HepG2 (cell line): ENCODE measurements around the gene TRIO. TPM values are rescaled to one million over a fixed set of nuclear protein-coding genes. Genes with fewer than 3 reads are reported as not detected.
A peak's percentile ranks its signal among the peaks of the same experiment; 100 is the strongest.

Experiments used
- ATAC-seq: fragments of 200-7000 bp; cut with Tn5 transposase; 3 replicates; pipeline ENCODE4 v1.9.1; 2020; ENCODE audit warnings: mild to moderate bottlenecking, moderate library complexity
- BruUV-seq: library from RNA; stranded (reverse); fragments of 400-500 nt; replicated peaks from 2 replicates; lab custom pipeline; 2021; lab: Mats Ljungman, UMichigan
- CTCF ChIA-PET: fragments of 300-600 bp; formaldehyde crosslinking; extraction: SDS; loops from one replicate; lab custom pipeline; 2021; ENCODE audit warnings: low total read pairs, inconsistent platforms, low intra/inter-chr PET ratio; lab: Yijun Ruan, JAX
- POLR2A ChIA-PET: fragments of 350-600 bp; sonication (Branson Sonifier 250); formaldehyde crosslinking; loops from one replicate; lab custom pipeline; 2020; ENCODE audit warnings: antibody characterized with exemption, inconsistent platforms; lab: Yijun Ruan, JAX
- DNase-seq: peaks from one replicate; pipeline ENCODE4 v3.0.0-alpha.2; 2015; ENCODE audit warnings: low spot score
- FAIRE-seq: peaks from 3 replicates; lab custom pipeline; 2011; peaks lifted over from hg19 to GRCh38; lab: Jason Lieb, UNC
- H2AFZ ChIP-seq: one replicate; pipeline ENCODE4 v1.6.1; 2011; ENCODE audit warnings: low read length, inconsistent platforms
- H3K27ac ChIP-seq: fragments of 300-600 bp; 3 replicates; pipeline ENCODE4 v1.8.0; 2011; ENCODE audit warnings: mixed run types, mild to moderate bottlenecking, mixed read lengths, low read length, inconsistent platforms; ENCODE audit not compliant: insufficient read depth; ENCODE audit errors: extremely low read length
- H3K27me3 ChIP-seq, 2 experiments: fragments of 200-600 bp in 1 of 2; 2 replicates in 1 of 2; 3 replicates in 1 of 2; pipeline versions ENCODE4 v1.6.0 to v1.8.0; 2011; ENCODE audit warnings: low read length in 2 of 2, mild to moderate bottlenecking in 2 of 2, moderate library complexity in 2 of 2, inconsistent platforms in 1 of 2; ENCODE audit not compliant: insufficient read depth in 2 of 2, control insufficient read depth in 1 of 2
- H3K36me3 ChIP-seq, 2 experiments: fragments of 200-600 bp in 1 of 2; replicated peaks in 1 of 2; 2 replicates in 1 of 2; 3 replicates in 1 of 2; pipeline versions ENCODE4 v1.5.1 to v1.8.0; 2011; ENCODE audit warnings: low read length in 2 of 2, inconsistent platforms in 1 of 2; ENCODE audit not compliant: insufficient read depth in 2 of 2, control insufficient read depth in 1 of 2
- H3K4me1 ChIP-seq: 2 replicates; pipeline ENCODE4 v1.5.1; 2012; ENCODE audit warnings: low read length, inconsistent platforms; ENCODE audit not compliant: insufficient read depth
- H3K4me2 ChIP-seq: 2 replicates; pipeline ENCODE4 v1.6.0; 2011; ENCODE audit warnings: low read depth, low read length, inconsistent platforms
- H3K4me3 ChIP-seq, 3 experiments: fragments of 200-600 bp in 1 of 3; sonication (generic), shearing (Covaris generic) in 1 of 3; replicated peaks in 1 of 3; 2 replicates each; pipeline ENCODE4 v1.5.1; 2011 to 2016; ENCODE audit warnings: low read length in 3 of 3, inconsistent platforms in 2 of 3, low read depth in 2 of 3, mild to moderate bottlenecking in 2 of 3, control low read depth in 1 of 3, mixed read lengths in 1 of 3; ENCODE audit not compliant: insufficient read depth in 1 of 3
- H3K79me2 ChIP-seq: one replicate; pipeline ENCODE4 v1.6.1; 2011; ENCODE audit warnings: low read length, inconsistent platforms; ENCODE audit not compliant: insufficient read depth
- H3K9ac ChIP-seq: 2 replicates; pipeline ENCODE4 v1.6.0; 2011; ENCODE audit warnings: mild to moderate bottlenecking, low read depth, low read length, inconsistent platforms; ENCODE audit not compliant: insufficient read depth
- H3K9me3 ChIP-seq: 2 replicates; pipeline ENCODE4 v1.5.1; 2012; ENCODE audit warnings: mild to moderate bottlenecking, low read length
- H4K20me1 ChIP-seq: 2 replicates; pipeline ENCODE4 v1.6.0; 2011; ENCODE audit warnings: inconsistent platforms, mild to moderate bottlenecking, low read length, moderate library complexity; ENCODE audit not compliant: insufficient read depth
- ZNF337 ChIP-seq: sonication (generic); formaldehyde crosslinking; IDR thresholded peaks from 2 replicates; pipeline ENCODE4 v1.5.1; 2020; ENCODE audit warnings: missing genetic modification reagents, low read depth, mild to moderate bottlenecking, borderline replicate concordance
- WGBS: methylation state at CpG from one replicate; pipeline ENCODE4 v1.1.6; 2017; ENCODE audit warnings: low lambda C conversion rate; 5-methylcytosine and 5-hydroxymethylcytosine counted together
- in situ Hi-C: cut with HindIII; loops from 2 replicates; pipeline ENCODE4 v1.10.0; 2017; ENCODE audit warnings: low pct_unique_long_range_greater_than_20kb; ENCODE audit not compliant: extremely low pct_ligation_motif_present
- intact Hi-C: fragments of 100-400 bp; cut with micrococcal nuclease; formaldehyde crosslinking; loops from one replicate; pipeline ENCODE4 v1.10.0; 2022; ENCODE audit not compliant: unreplicated experiment
- polyA plus RNA-seq, 8 experiments: library from polyadenylated mRNA; depleted of rRNA in 3 of 8; stranded (reverse) in 7 of 8; unstranded in 1 of 8; fragments of >200 nt; fragmentation: Illumina TruSeq in 4 of 8; extraction: Trizol in 4 of 8; gene quantifications; 2 replicates each; pipeline versions ENCODE4 v1.2.1 to v1.2.3, GENCODE V29; 2011 to 2016; ENCODE audit warnings: low read depth in 4 of 8, missing spikeins in 1 of 8, mixed read lengths in 1 of 8; ENCODE audit not compliant: insufficient read depth in 1 of 8
- total RNA-seq, 5 experiments: library from RNA; depleted of rRNA; stranded (reverse); fragments of >200 nt; fragmentation: Illumina TruSeq; extraction: Trizol; gene quantifications; 2 replicates each; pipeline ENCODE4 v1.2.3, GENCODE V29; 2016; ENCODE audit warnings: low read depth in 1 of 5
- TF ChIP-seq, protein P1 (sequence below): sonication (generic); formaldehyde crosslinking; IDR thresholded peaks from 2 replicates; pipeline ENCODE4 v1.5.0; 2020; ENCODE audit warnings: mild to moderate bottlenecking, missing genetic modification reagents

Gene TRIO
- total and polyA plus RNA-seq, 2 of the 13 experiments (the other 11 are each of a cell fraction or from before 2014, with no cell fraction given): 45.2 to 45.9 TPM

DNA sequence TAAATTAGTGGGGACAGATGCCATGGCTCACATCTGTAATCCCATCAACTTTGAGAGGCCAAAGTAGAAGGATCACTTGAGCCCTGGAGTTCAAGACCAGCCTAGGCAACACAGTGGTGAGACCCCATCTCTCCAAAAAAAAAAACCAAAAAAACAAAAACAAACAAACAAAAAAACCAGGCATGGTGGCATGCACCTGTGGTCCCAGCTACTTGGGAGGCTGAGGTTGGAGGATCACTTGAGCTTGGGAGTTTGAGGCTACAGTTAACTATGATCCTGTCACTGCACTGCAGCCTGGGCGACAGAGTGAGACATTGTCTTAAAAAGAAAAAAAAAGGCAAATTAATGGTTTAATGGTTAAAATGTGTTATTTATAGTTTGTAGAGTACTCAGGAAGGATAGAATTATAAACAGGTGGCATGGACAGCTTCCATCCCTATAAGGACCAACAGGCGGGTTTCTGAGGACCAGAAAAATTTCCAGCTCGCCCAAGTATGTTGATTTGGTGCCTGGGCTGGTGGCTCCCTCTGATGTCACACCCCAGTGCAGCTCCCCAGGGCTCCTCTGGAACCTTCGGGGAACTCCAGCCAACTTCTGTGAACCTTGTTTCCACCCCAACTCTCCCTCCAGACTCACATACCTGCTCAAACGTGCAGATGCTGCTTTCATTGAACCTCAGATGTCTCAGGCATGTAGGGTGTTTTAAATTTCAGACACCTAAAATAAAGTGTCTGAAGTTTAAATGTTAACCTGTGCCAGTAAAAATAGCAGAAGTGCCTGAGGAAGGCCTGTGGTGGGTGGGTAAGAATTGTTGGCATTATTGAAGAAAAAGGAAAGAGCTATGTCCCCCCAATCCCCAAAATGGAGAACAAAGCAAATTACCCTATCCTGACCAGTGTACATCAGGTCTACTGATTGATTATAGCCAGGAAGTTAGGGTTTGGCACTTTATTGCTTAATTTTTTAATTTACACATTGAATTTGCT, 69.0 kb downstream of the TRIO start:
- CTCF ChIA-PET: no interaction called here
- peak overlapping the region; percentile 71 for H3K27ac ChIP-seq
- no peak overlapping the region for H2AFZ ChIP-seq
- no TSS peak for BruUV-seq
- peak overlapping the region in 1 of 3 experiments; percentile 32; a peak in 1 of 6 replicates for H3K4me3 ChIP-seq
- POLR2A ChIA-PET: no interaction called here
- H3K9ac ChIP-seq: peak overlapping the region; percentile 42; the same call in 1 of the 2 replicates
- in situ Hi-C loops: loop anchor here (5.0 kb wide), 1 partner anchor 45 kb away; no protein-coding TSS in a partner anchor
- intact Hi-C loops: loop anchor here (2.0 to 10.0 kb wide), 2 partner anchors 53 to 673 kb away; no protein-coding TSS in a partner anchor
- peak overlapping the region; percentile 62 for H3K4me2 ChIP-seq
- H3K36me3 ChIP-seq: no peaks in the 10 kb centered on the region
- WGBS: 67% methylated on average over 5 of the region's 5 CpGs
- H3K4me1 ChIP-seq: peaks cover 96% of the 10 kb centered on the region
- H3K9me3 ChIP-seq: no peaks in the 10 kb centered on the region
- TF ChIP-seq, protein P1, sequence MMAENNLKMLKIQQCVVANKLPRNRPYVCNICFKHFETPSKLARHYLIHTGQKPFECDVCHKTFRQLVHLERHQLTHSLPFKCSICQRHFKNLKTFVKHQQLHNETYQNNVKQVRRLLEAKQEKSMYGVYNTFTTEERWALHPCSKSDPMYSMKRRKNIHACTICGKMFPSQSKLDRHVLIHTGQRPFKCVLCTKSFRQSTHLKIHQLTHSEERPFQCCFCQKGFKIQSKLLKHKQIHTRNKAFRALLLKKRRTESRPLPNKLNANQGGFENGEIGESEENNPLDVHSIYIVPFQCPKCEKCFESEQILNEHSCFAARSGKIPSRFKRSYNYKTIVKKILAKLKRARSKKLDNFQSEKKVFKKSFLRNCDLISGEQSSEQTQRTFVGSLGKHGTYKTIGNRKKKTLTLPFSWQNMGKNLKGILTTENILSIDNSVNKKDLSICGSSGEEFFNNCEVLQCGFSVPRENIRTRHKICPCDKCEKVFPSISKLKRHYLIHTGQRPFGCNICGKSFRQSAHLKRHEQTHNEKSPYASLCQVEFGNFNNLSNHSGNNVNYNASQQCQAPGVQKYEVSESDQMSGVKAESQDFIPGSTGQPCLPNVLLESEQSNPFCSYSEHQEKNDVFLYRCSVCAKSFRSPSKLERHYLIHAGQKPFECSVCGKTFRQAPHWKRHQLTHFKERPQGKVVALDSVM (CRISPR knock-in tag): peak; percentile 52; the same call in 1 of the 2 replicates
- no peak for TF ChIP-seq ZNF337 (CRISPR knock-in tag)
- no peak for FAIRE-seq
- no peak for ATAC-seq
- peaks cover 13% of the 10 kb centered on the region for H4K20me1 ChIP-seq
- peaks cover 90% of the 10 kb centered on the region for H3K79me2 ChIP-seq
- no peak for DNase-seq
- no peaks in the 10 kb centered on the region for H3K27me3 ChIP-seq
